LoVo (cell line): ENCODE measurements around the gene ATG4D.
"Not testable (repeated sequence)": the region's sequence is repeated elsewhere in the genome, so short reads cannot be mapped to it uniquely, and the experiment has no call there.

Experiments
- DNase-seq: peaks from one replicate; pipeline ENCODE4 v3.0.0-alpha.2; 2016; ENCODE audit warnings: low spot score

ATG4D gene

DNA sequence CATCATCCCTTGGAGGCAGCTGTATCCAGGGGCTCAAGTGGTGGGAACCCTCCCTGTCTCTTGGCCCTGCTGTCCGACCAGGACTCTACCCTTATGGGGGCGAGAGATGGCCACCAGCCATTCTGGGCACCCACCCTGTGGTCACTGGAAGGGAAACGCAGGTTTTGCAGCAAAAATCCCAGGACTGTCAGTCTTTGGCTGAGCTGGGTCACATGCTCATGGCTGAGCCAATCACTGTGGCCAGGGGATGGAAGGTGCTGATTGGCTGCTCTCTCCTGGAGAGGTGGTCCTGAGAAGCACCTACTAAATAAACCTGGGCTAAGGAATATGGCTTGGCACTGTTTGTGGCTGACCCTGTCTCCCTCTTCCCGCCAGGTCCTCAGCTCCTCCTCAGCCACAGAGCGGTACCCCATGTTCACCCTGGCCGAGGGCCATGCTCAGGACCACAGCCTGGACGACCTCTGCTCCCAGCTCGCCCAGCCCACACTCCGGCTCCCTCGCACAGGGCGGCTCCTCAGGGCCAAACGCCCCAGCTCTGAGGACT is 8.9 kb downstream of the ATG4D start:
- no peak for DNase-seq

DNA sequence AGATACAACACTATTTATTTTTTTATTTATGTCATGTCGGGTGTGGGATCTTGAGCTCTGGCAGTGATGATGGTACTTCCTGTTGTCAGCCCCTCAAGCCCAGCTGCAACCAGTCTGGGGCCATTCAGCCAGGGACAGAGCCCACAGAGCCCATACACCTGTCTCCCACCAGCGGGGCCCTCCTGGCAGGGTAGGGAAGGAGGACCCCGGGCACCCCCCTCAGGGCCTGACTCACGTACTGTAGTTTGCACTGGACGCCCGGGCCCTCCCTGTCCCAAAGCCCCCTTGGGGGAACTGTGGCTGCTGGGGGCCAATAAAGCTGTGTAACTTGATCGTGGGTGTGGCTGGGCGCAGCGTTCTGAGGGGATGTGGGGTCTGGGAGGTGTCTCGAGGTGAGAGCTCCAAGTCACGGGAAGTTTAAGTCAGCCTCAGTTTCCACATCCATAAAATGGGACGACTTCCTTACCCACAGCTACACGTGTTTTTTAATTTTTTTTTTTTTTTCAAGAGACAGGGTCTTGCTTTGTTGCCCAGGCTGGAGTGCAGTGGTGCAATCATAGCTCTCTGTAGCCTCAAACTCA is 9.5 kb downstream of the ATG4D start:
- no peak for DNase-seq

DNA sequence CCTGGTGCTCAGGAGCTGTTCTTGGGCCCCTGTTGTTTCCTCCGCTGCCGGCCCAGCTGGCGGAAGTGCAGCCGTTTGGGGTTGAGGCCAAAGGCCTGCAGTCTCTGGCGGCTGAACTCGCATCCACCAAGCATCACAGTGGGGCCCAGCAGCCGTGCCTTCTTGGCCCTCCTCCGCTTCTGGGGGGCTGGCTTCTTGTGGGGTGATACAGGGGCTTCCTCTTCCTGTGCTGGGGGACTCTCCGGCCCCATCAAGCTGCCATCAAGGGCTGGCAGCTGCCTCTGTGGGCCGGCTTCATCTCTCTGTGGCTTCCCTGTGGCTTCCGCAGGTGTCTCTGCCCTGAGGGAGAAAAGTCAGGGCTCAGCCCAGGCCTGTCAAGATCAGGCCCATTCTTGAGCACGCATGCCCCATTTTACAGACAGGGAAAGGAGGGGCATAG is 10.3 kb downstream of the ATG4D start:
- no peak for DNase-seq

DNA sequence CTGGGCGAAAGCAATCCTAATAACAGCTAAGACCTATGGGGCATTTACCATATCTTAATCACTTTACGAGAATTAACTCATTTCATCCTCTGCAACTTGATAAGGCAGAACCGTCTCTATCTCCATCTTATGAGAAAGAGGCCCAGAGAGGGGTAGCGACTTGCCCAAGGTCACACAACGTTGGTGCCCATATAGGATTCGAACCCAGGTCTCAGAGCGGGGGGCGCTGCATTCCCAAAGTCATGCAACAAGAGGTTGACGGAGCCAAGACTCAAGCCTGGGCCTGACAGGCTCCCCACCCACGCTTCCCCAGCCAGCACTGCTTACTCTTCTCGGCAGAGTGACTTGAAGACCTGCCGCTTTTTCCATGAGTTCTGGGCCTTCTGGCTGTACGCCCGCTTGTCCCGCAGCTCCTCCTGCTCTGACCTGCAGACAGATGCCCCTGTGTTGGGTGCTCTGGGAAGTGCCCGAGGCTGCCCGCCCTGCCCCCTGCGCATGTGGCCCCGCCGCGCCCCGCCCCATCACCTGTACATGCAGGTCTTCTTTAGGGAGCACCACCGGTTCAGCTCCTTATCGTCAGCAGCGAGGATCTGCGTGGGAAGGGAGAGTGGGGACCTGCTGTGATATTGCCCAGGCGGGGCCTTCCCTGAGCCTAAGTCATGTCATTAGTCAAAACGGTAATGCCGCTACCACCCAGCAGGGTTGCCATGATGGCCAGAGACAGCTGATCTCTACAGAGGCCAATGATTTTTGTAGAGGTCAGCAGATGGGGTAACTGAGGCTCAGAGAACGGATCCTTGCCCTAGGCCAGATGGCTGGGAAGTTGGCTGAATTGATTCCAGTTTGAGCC is 11.3 kb downstream of the ATG4D start:
- no peak for DNase-seq

DNA sequence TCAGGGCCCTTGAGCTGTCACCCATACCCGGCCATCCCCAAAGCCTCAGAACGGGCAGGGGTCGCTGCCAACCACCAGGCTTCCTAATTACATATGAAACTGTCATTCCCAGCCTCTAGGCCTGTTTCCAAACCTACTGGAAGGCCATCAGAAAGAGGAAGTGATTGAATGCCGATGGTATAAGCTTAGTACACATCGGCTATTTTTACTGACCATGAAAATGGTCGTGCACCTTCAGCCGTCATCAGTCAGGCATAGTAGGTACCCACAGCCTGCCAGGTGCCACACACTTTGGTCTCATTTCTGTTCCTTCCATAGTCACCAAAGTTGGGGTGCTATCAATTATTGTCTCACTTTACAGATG is 11.9 kb downstream of the ATG4D start:
- DNase-seq: no peak

DNA sequence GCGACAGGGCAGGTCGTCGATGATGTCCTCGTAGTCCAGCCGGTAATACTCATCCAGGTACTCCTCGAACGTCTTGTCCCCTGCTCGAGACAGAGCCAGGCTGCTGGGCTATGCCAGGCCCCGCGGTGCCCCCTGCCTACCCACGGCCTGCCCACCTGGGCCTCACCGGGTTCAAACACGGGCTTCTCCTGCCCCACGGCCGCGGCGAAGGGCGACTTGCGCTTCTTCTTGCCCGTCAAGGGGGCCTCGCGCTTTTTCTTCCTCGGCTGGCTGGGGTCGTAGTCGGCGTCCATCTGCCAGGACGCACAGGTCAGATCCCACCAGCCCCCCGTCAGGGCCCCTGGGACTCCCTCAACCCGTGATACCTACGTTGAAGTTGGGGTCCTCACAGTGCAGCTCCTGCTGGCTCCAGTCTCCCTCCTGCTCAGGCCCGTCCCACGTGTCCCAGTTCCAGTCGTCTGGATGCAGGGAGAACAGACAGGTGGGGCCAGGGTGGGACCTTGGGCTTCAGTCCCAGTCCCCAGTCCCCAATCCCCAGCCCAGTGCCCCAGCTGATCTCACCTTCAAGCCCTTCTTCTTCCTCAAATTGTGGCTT is 14.0 kb downstream of the ATG4D start:
- DNase-seq: no peak

DNA sequence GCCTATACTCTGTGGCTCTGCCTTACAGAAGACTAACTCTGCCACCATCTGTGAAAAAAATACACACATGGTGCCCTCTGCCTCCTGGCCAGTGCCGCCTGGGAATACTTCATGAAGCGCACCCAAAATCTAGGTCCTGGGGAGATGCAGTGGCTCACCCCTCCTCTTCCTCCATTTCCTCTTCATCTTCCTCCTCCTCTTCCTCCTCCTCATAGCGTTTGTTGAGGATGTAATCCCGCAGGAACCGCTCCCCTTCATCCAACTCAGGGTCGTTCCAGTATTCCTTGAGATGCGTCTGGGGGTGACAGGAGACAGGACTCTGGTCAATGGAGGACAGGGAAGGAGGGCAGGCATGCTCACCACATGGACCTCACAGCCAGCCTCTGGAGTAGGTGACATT is 16.4 kb downstream of the ATG4D start:
- DNase-seq: no peak

DNA sequence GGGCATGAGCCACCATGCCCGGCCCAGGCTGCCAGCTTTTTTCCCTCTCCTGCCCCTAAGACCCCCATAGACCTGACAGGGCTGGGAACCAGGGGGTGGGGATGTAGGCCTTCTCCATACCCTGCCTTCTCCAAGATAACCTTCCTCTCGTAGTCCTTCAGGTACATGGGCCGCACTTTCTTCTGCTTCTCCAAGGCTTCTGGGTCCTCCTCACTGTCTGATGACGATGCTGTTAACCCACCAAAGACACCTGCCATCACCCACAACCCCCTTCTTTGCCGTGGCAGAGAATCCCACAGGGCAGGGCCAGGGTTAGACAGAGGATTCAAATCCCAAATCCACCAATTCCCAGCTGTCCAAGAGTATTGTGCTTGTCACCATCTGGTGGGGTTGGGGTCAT is 18.9 kb downstream of the ATG4D start:
- no peak for DNase-seq

DNA sequence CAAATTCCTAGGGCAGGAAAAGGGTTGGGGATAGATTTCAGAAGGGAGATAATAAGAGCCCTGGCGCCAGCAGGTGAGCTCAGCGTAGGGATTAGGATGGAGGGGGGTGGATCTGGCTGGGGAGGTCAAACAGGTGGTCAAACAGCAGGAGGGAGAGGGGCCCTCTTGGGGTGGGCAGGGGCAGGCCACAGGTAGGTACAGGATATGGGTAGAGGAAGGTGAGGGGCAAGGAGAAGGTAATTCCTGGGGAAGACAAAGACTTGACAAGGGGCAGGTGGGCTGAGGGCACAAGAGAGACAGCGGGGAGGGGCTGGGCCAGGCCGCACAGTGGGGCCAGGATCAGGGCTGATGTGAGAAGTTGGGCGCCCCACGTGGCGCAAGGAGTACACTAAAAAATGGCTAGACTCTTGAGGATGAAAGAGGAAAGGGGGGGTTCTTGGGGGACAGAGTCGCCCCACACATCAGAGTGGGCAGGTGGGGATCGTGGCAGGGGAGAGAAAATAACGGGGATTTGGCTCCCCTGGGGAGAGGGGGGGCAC is 21.4 kb downstream of the ATG4D start:
- DNase-seq: peak; percentile 51

DNA sequence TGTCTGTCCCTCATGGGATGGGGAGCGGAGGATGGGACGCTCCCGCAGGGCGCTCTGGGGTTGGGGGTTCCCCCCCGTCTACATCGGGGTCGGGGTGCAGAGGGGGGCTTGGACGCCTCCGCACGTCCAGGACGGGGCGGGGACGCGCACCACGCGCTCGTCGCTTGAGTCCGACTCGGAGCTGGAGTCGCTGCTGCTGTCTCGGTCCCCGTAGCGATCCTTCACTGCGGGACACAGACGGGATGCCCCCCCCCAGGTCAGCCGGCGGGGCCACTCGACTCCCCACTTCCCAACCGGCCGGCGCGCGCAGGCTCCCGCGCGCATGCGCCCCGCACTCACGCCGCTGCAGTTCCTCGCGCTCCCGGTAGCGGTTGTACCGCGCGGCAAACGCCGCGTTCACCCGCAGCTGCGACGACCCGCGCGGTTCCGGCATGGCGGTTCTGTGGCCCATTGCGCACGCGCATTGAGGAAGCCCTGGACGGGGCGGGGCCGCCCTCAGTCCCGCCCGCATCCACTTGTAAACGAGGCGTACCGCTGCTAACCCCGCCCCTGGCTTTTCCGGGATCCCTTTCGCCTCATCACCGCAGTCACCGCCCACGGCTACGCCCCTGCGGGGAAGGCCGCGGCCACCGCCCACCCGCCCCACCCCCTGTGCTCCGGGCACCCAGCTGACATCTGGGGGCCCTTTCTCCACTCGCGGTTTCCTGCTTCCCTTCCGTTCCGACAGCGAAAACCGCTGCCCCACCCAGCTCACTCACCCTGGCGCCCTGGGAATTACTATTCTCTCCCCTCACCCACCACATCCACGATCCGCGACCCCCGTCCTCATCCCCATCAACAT is 22.1 kb downstream of the ATG4D start, which contains the start of gene KRI1:
TSS of gene KRI1 (minus strand) at position 444 of the 841 bp plus-strand sequence. CDS start at position 433, 11 bp downstream.
- DNase-seq: peak; percentile 99

DNA sequence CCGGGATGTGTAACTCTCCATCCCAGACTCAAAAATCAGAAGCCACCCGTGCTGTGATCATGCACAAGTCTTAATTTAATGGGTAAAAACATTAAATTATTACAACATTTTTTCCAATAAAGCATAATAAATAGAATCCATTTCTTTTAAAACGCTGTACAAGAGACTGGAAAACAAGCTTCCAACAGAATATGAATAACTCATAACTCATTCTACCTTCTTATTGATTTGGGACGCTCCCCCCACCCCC is 22.6 kb downstream of the ATG4D start:
- DNase-seq: no peak

DNA sequence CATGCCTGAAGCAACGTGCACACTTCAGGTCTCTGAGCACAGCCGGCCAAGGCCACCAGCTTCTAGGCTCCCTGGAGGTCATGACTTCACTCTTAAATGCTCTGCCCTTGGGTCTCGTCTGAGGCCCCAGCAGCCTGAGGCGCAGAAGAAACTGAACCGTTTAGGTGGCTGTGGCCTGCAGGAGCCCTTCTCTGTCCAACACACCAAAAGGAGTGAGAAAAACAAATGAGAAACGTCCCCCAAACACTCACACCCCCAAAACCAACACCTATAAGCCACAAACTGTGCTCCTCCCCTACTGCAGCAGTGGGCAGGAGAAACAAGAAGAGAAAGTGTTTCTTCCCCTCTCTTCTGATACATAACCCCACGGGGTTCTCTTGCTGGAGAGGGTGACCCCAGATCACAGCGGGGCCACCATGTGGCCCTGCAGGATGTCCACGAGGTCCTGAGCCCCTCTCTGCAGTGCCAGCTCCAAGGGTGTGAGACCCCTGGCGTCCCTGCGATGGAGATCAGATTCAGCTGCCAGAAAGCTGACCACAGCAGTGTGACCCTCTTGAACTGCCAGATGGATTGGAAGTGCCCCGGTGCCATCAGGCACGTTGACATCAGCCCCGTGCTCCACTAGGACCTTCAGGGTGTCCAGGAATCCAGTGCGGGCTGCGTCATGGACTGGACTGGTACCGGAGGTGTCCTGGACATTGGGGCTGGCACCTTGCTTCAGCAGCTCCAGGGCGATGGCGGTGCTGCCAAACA is 23.1 kb downstream of the ATG4D start:
- no peak for DNase-seq

DNA sequence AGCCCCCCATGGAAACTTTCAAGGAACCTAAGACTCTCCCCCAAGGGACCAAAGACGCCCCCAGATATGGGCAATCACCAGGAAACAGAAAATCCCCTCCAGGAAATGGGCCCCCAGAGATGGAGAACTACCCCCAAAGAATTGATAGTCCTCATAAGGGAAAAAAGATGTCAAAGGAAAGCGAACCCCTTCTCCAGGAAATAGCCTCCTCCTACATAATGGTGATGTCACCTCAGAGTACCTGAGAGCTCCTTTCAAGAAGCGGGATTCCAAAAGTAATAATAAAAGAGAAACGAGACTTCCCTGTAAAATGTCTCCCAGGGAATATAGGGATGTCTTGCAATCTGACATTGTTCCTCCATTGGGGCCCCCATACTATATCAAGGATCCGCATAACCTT is 24.0 kb downstream of the ATG4D start:
- no peak for DNase-seq

DNA sequence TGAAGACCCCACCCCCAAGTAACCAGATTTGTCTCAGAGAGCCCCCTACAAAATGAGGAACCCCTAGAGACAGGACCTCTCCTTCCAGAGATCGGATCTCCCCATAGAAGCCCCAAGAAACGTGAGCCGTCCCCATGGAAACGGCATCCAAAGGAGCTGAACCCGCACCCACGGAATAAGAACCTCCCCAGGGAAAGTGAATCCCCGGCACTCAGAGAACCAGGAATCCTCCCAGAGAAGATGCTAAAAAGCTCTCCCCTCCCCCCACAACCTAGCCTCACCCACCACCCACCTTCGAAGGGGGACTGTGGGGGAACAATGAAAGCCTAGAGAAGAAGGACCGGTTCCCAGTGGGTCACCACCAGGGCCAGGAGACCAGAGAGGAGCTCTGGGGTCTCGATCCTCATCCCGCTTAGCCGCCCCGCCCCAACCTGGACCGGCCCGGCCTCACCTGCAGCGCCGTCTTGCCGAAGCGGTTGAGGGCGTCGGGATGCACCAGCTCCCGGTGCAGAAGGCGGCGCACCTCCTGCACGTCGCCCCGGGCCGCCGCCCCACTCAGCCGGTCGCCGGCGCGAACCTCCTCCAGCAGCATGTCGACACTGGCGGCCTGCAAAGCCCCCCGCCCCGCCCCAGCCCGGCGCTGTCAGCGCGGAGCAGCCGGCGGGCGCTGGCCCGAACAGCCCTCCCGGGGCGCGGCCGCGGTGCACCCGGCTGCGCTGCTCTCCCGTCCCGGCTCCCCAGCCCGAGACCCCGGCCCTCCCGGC is 24.5 kb downstream of the ATG4D start:
- DNase-seq: peak; percentile 29

DNA sequence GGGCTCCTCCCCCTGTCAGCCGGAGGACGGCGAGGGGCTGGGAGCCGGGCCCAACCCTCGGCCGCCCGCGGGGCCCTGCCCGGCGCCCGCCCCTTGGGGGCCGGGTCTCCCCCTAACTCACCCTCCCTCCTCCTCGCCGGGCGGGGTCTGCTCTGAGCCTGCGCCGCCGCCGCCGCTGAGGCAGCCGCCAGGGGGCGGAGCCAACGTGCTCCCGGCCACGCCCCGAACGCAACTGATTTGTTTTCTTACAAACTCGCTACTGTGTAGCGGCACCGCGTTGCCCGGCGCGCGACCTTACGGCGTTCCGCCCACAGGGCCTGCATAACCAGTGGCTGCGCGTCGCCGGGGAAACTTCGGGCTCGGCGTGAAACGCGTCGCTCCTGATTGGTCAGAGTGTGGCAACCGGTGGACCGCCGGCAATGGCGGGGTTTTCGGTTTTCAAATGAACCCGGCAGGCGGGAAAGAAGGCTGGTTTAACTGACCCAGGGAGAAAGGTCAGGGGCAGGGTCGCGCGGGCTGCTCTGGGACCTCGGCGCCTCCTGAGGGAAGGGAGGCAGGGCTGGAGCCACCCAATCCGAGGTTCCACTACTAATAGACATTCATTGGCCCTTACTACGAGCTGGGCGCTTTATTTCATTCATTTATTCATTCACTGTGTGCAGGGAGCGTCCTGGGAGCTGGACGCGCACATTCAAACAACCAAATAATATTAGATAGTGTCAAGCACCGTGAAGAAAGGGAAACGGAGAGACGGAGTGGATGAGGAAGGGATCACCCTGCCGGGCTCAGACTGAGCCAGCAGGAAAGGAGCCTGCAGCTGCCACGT is 25.3 kb downstream of the ATG4D start, which contains the start of gene CDKN2D:
TSS of gene CDKN2D (minus strand) at position 154 of the 826 bp plus-strand sequence. CDS start 326 bp downstream, outside the sequence.
- peak; percentile 99 for DNase-seq

DNA sequence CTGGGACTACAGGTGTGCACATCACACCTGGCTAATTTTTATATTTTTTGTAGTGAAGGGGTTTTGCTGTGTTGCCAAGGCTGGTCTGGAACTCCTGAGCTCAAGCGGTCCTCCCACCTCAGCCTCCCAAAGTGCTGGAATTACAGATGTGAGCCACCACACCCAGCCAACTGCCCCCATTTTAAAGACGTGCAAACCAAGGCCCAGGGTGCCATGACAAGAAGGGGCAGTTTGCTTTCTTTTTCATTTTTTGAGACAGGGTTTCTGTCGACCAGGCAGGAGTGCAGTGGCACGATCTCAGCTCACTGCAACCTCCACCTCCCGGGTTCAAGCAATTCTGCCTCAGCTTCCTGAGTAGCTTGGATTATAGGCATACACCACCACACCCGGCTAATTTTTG is 30.1 kb downstream of the ATG4D start:
- not testable (repeated sequence) for DNase-seq

DNA sequence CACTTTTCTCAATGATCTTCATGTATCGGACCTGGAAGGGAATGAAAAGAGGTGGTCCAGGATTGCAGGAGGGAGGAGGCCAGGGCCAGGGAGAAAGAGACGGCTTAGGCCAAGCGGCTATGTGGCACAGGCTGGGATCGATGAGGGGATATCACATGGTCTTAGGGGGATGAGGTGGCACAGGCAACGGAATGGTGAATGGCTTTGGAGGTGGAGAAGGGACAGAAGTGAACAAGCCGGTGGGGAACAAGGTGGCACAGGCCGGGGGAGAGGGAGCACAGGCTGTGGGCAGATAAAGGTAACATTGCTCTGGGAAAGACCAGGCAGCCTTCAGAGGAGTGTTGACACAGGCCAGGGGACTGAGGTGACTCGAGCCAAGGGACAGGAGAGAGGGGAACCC is 30.8 kb downstream of the ATG4D start:
- DNase-seq: no peak

DNA sequence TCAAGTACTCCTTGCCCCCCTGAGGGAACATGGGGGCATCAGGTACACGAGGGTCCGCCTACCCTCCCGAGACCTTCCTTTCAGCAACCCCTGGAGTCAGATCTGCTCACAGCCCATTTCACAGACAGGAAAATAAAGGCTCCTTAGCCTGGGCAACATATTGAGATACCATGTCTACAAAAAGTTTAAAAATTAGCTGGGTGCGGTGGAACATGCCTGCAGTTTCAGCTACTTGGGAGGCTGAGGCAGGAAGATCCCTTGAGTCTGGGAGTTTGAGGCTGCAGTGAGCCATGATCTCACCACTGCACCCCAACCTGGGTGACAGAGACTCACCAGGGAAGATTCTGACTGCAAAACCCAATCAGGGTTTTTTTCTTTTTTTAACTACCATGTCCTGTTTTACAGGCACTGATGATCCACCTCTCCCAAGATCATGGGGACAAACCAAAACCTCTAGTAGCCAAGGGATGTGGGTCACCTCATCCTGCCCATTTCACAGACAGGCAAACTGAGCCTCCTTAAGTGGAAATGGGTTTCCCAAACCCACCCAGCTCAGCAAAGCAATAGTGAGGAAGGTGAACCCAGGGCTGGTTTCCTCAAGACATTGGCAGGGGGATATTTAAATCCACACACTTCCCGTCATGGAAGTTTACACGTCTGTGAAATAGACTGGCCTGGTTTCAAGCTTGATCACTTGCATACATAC is 31.5 kb downstream of the ATG4D start:
- no peak for DNase-seq

DNA sequence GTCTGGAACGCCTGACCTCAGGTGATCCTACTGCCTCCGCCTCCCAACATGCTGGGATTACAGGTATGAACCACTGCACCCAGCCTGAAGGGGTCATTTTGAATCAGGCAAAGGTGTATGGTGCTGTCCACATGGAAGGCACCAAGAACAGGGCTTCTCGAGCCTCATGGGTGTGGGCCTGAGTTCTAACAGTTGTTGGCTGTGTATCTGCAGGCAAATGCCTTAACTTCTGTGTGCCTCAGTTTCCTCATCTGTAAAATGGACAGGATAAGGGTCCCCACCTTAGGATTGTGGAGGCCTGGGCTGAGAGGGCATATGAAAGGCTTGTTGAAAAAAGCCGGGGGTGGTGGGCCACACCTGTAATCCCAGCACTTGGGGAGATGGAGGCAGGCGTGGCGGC is 34.2 kb downstream of the ATG4D start:
- DNase-seq: no peak
